ENCODE results near the gene ZNF480.
"Not testable (repeated sequence)": the region's sequence is repeated elsewhere in the genome, so short reads cannot be mapped to it uniquely, and the experiment has no call there.

The ZNF480 gene

GRCh38 chr19:52296773-52297600 lies at the start of gene ZNF480:
ZNF480 (plus strand) TSS chr19:52297169; CDS start chr19:52300413, 3,244 bp downstream.
- FAIRE-seq = no peak

GRCh38 chr19:52248241-52248640 lies 48.7 kb upstream of the ZNF480 start:
- FAIRE-seq = no peak

GRCh38 chr19:52258426-52258825 lies 38.5 kb upstream of the ZNF480 start:
- FAIRE-seq = no peak

- FAIRE-seq = not testable (repeated sequence)
These were observed 31.4 kb upstream of the ZNF480 start for GRCh38 chr19:52265556-52265955.

GRCh38 chr19:52269338-52270261 lies 27.4 kb upstream of the ZNF480 start, which contains the start of gene ZNF766:
ZNF766 (plus strand) TSS chr19:52269587; CDS start chr19:52269614, 27 bp downstream.
- peak; percentile 73 for FAIRE-seq

GRCh38 chr19:52270266-52270885 lies 26.6 kb upstream of the ZNF480 start:
- FAIRE-seq = no peak

- no peak for FAIRE-seq
These were observed 23.7 kb upstream of the ZNF480 start for GRCh38 chr19:52273301-52273700.

GRCh38 chr19:52274191-52274590 lies 22.8 kb upstream of the ZNF480 start:
- no peak for FAIRE-seq

- no peak for FAIRE-seq
These were observed 21.0 kb upstream of the ZNF480 start for GRCh38 chr19:52275988-52276387.

GRCh38 chr19:52277471-52277870 lies 19.5 kb upstream of the ZNF480 start:
- FAIRE-seq = no peak

- no peak for FAIRE-seq
These were observed 10.7 kb upstream of the ZNF480 start for GRCh38 chr19:52286256-52286655.

- FAIRE-seq = no peak
These were observed 5.2 kb upstream of the ZNF480 start for GRCh38 chr19:52291781-52292180.

GRCh38 chr19:52292946-52293345 lies 4.0 kb upstream of the ZNF480 start:
- FAIRE-seq = not testable (repeated sequence)

GRCh38 chr19:52296400-52296772 lies 583 bp upstream of the ZNF480 start:
- no peak for FAIRE-seq

- no peak for FAIRE-seq
These were observed 814 bp downstream of the ZNF480 start for GRCh38 chr19:52297601-52298364.

GRCh38 chr19:52307275-52307674 lies 10.3 kb downstream of the ZNF480 start:
- FAIRE-seq = no peak

GRCh38 chr19:52322429-52322828 lies 25.5 kb downstream of the ZNF480 start:
- FAIRE-seq = no peak

- FAIRE-seq = no peak
These were observed 34.8 kb downstream of the ZNF480 start for GRCh38 chr19:52331757-52332156.

GRCh38 chr19:52335768-52336116 lies 38.8 kb downstream of the ZNF480 start:
- no peak for FAIRE-seq

GRCh38 chr19:52336117-52336790 lies 39.3 kb downstream of the ZNF480 start, which contains the start of gene ZNF610:
ZNF610 (plus strand) TSS chr19:52336243; CDS start chr19:52349173, 12,930 bp downstream.
- no peak for FAIRE-seq

GRCh38 chr19:52336791-52337381 lies 39.9 kb downstream of the ZNF480 start:
- no peak for FAIRE-seq

Data from TTC549 (cell line).